ENCODE measurements around the gene SLK.

SLK gene

DNA sequence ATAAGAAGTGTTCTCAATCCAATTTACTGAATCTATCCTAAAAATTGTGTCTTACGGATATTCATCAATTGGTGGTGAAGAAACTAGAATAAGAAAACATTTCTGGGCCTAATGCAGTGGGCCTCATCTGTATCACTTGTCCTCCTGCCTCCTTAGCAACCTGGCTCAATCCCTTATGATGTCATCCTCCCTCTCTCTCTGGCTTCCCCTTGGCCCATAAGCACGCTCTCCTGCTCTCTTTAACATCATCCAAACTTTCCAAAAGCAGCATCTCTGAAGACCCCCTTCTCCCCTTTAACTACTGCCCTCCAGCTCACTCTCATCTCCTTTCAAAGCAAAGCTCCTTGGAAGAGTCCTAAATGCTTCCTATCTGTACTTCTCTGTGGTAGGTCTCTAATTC is 44.3 kb upstream of the SLK start:
- no peaks in the 10 kb centered on the region for H3K27me3 ChIP-seq (ENCODE audit: low read length)
- H2AFZ ChIP-seq (ENCODE audit: low read depth, low read length, severe bottlenecking), result no peak overlapping the region
- H3K79me2 ChIP-seq (ENCODE audit: insufficient read depth, low read length), result no peaks in the 10 kb centered on the region

GRCh38 chr10:103923502-103923901 is 43.4 kb upstream of the SLK start:
- H3K4me3 ChIP-seq (ENCODE audit: insufficient read depth, low read length, poor library complexity, severe bottlenecking), result no peak overlapping the region
- H3K9me2 ChIP-seq (replicated peaks; ENCODE audit: insufficient read depth, low read length), result no peaks in the 10 kb centered on the region
- no peaks in the 10 kb centered on the region for H3K79me2 ChIP-seq (ENCODE audit: insufficient read depth, low read length)
- no peaks in the 10 kb centered on the region for H4K20me1 ChIP-seq (ENCODE audit: low read depth, low read length)
- no peaks in the 10 kb centered on the region; the same call in 1 of the 2 replicates for H3F3A ChIP-seq (ENCODE audit: insufficient read depth)
- H2AFZ ChIP-seq (ENCODE audit: low read depth, low read length, severe bottlenecking), result no peak overlapping the region
- H3K9me3 ChIP-seq (ENCODE audit: insufficient read depth, low read length), result no peaks in the 10 kb centered on the region
- TF ChIP-seq, protein P1, sequence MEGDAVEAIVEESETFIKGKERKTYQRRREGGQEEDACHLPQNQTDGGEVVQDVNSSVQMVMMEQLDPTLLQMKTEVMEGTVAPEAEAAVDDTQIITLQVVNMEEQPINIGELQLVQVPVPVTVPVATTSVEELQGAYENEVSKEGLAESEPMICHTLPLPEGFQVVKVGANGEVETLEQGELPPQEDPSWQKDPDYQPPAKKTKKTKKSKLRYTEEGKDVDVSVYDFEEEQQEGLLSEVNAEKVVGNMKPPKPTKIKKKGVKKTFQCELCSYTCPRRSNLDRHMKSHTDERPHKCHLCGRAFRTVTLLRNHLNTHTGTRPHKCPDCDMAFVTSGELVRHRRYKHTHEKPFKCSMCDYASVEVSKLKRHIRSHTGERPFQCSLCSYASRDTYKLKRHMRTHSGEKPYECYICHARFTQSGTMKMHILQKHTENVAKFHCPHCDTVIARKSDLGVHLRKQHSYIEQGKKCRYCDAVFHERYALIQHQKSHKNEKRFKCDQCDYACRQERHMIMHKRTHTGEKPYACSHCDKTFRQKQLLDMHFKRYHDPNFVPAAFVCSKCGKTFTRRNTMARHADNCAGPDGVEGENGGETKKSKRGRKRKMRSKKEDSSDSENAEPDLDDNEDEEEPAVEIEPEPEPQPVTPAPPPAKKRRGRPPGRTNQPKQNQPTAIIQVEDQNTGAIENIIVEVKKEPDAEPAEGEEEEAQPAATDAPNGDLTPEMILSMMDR (IDR thresholded peaks at IDR 0.05; ENCODE audit: insufficient read depth, low read length, poor library complexity, severe bottlenecking), result no peak
- no peak for TF ChIP-seq EZH2phosphoT487 (conservative IDR thresholded peaks at IDR 0.05; ENCODE audit: low read length)
- H3K36me3 ChIP-seq (ENCODE audit: low read length), result no peaks in the 10 kb centered on the region
- no peak overlapping the region for H3K4me2 ChIP-seq (ENCODE audit: low read depth, low read length, poor library complexity, severe bottlenecking)
- H3K27ac ChIP-seq (ENCODE audit: low read depth, low read length), result no peak overlapping the region
- no peaks in the 10 kb centered on the region for H3K27me3 ChIP-seq (ENCODE audit: low read length)
- no peak overlapping the region for H3K9ac ChIP-seq (ENCODE audit: low read length)

More for the DNA sequence above, 44.3 kb upstream of the SLK start:
- H3K9me3 ChIP-seq (ENCODE audit: insufficient read depth, low read length), result no peaks in the 10 kb centered on the region
- H4K20me1 ChIP-seq (ENCODE audit: low read depth, low read length), result no peaks in the 10 kb centered on the region
- H3F3A ChIP-seq (ENCODE audit: insufficient read depth), result no peaks in the 10 kb centered on the region; the same call in 1 of the 2 replicates
- H3K4me3 ChIP-seq (ENCODE audit: insufficient read depth, low read length, poor library complexity, severe bottlenecking), result no peak overlapping the region
- H3K27ac ChIP-seq (ENCODE audit: low read depth, low read length), result no peak overlapping the region
- TF ChIP-seq, protein P1 (IDR thresholded peaks at IDR 0.05; ENCODE audit: insufficient read depth, low read length, poor library complexity, severe bottlenecking), result no peak
- TF ChIP-seq EZH2phosphoT487 (conservative IDR thresholded peaks at IDR 0.05; ENCODE audit: low read length), result no peak
- H3K9me2 ChIP-seq (replicated peaks; ENCODE audit: insufficient read depth, low read length), result no peaks in the 10 kb centered on the region
- H3K4me2 ChIP-seq (ENCODE audit: low read depth, low read length, poor library complexity, severe bottlenecking), result no peak overlapping the region
- H3K9ac ChIP-seq (ENCODE audit: low read length), result no peak overlapping the region
- H3K36me3 ChIP-seq (ENCODE audit: low read length), result no peaks in the 10 kb centered on the region

DNA sequence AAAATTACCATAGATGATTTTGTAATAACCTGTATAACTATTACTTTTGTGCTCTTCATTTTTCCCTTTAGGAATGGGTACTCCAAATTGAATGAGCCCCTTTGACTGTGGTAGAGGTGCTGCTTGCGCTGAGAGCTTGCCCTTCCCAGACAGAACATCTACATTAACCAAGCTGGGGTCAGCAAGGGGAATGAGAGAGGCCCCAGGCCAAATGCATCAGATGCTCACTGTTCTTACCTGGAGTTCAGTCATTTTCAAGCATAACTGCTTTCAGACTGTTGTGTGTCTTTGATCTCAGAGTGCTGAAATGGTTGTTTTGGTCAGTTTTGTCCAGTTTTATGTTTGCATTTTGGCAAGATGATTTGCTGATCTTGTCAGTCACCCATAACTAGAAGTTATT is 41.3 kb upstream of the SLK start:
- no peak overlapping the region for H3K4me2 ChIP-seq (ENCODE audit: low read depth, low read length, poor library complexity, severe bottlenecking)
- no peaks in the 10 kb centered on the region for H3K27me3 ChIP-seq (ENCODE audit: low read length)
- no peaks in the 10 kb centered on the region for H4K20me1 ChIP-seq (ENCODE audit: low read depth, low read length)
- no peak overlapping the region for H3K4me3 ChIP-seq (ENCODE audit: insufficient read depth, low read length, poor library complexity, severe bottlenecking)
- no peak overlapping the region for H3K27ac ChIP-seq (ENCODE audit: low read depth, low read length)
- H3K79me2 ChIP-seq (ENCODE audit: insufficient read depth, low read length), result no peaks in the 10 kb centered on the region
- H3K9me3 ChIP-seq (ENCODE audit: insufficient read depth, low read length), result no peaks in the 10 kb centered on the region
- no peak overlapping the region for H3K9ac ChIP-seq (ENCODE audit: low read length)
- no peaks in the 10 kb centered on the region for H3K9me2 ChIP-seq (replicated peaks; ENCODE audit: insufficient read depth, low read length)
- no peaks in the 10 kb centered on the region for H3F3A ChIP-seq (ENCODE audit: insufficient read depth)
- no peak overlapping the region for H2AFZ ChIP-seq (ENCODE audit: low read depth, low read length, severe bottlenecking)
- H3K36me3 ChIP-seq (ENCODE audit: low read length), result no peaks in the 10 kb centered on the region
- TF ChIP-seq, protein P1 (IDR thresholded peaks at IDR 0.05; ENCODE audit: insufficient read depth, low read length, poor library complexity, severe bottlenecking), result no peak
- TF ChIP-seq EZH2phosphoT487 (conservative IDR thresholded peaks at IDR 0.05; ENCODE audit: low read length), result no peak
